Measurements from ENCODE around the gene CYGB.

CYGB gene

GRCh38 chr17:76478730-76479514 lies 58.6 kb downstream of the CYGB start:
- no peak for DNase-seq (ENCODE audit: low read depth)
- no peak overlapping the region for H3K4me3 ChIP-seq (ENCODE audit: low read depth, low read length)
- no peak for TF ChIP-seq CTCF (IDR thresholded peaks at IDR 0.05; ENCODE audit: low read depth, low read length, missing control alignments)
- in situ Hi-C loops (cut with HindIII; ENCODE audit: low sequenced_read_pairs), result no loop called here

- in situ Hi-C loops (cut with HindIII; ENCODE audit: low sequenced_read_pairs), result no loop called here
- no peak for DNase-seq (ENCODE audit: low read depth)
- H3K4me3 ChIP-seq (ENCODE audit: low read depth, low read length), result no peak overlapping the region
- no peak for TF ChIP-seq CTCF (IDR thresholded peaks at IDR 0.05; ENCODE audit: low read depth, low read length, missing control alignments)
Observed at GRCh38 chr17:76478097-76478496, 59.4 kb downstream of the CYGB start.

- H3K4me3 ChIP-seq (ENCODE audit: low read depth, low read length), result no peak overlapping the region
- in situ Hi-C loops (cut with HindIII; ENCODE audit: low sequenced_read_pairs), result no loop called here
- no peak for TF ChIP-seq CTCF (IDR thresholded peaks at IDR 0.05; ENCODE audit: low read depth, low read length, missing control alignments)
- DNase-seq (ENCODE audit: low read depth), result no peak
Observed at GRCh38 chr17:76477576-76477975, 59.9 kb downstream of the CYGB start.
